Stimulated activated CD4-positive, alpha-beta T cell treated with anti-CD3 and anti-CD28 coated beads, Interleukin-2, amount 100 ng/mL, for 24 hours (primary cell): ENCODE results near the gene PPCS.
A peak's percentile ranks its signal among the peaks of the same experiment; 100 is the strongest.

Source experiments
- DNase-seq, 2 donors: peaks; one replicate each; pipeline ENCODE4 v3.0.0-alpha.2; 2020

PPCS gene

DNA sequence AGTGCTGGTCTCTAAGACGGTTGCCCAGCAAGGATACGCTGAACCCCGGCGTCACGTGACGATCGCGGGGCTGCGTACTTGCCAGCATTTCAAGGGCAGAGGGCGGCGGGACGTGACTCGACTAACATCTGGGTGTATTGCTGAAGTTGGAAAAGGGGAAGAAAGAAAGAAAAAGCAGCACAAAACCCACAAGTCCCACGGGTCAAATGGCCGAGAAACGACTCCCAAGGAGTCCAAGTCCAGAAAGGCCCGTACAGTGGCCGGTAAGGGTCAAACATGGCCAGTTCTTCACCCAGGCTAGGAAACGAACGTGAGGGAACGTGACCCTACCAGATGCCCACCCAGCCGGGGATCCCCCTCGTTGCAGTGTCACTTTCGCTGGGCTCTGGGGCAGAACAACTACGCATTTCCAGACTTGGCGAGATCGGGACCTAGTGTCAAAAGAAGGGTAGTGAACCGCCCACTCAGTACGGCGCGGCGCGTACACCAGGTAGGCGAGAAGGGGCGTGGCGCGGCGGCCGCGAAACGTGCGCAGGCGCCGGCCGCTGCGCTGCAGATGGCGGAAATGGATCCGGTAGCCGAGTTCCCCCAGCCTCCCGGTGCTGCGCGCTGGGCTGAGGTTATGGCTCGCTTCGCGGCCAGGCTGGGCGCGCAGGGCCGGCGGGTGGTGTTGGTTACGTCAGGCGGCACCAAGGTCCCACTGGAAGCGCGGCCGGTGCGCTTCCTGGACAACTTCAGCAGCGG, at the start of gene PPCS, which contains the start of gene ZMYND12:
PPCS (plus strand) TSS at position 534 of the 744 bp plus-strand sequence; CDS start at position 557, 23 bp downstream.
ZMYND12 (minus strand) TSS at position 13 of the 744 bp plus-strand sequence. CDS start 25 bp downstream, outside the sequence.
- peak; percentile 93 to 95 for DNase-seq

DNA sequence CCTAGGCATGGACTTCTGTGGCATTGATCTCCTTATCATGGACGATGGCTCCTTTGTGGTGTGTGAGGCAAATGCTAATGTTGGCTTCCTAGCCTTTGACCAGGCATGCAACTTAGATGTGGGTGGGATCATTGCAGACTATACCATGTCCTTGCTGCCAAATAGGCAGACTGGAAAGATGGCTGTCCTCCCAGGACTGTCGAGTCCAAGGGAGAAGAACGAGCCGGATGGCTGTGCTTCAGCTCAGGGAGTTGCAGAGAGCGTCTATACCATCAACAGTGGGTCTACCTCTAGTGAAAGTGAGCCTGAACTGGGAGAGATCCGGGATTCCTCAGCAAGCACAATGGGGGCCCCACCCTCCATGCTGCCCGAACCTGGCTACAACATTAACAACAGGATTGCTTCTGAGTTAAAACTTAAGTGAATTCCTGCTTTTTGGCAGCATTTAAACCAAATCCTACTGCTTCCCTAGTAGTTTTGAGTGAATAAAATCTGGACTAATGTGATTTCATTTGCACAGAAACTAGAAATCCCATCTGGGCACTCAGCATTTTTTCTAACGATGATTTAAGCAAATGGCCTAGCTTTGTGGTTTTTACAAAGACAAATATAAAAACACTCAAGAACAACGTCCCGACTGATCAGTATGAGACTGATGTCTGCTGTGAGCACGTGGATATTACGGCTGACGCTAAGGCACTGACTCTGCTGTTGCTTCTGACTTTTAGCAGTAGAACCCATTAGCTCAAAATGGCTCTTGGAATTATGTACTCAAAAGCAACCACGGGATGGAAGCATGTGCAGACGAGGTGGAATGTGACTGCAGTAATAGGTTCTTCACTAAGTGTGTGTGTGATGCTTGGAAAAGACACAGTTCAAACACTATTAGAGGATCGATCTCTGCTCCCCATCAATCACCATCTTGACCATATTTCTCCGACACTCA, 41.5 kb upstream of the PPCS start:
- DNase-seq = no peak

DNA sequence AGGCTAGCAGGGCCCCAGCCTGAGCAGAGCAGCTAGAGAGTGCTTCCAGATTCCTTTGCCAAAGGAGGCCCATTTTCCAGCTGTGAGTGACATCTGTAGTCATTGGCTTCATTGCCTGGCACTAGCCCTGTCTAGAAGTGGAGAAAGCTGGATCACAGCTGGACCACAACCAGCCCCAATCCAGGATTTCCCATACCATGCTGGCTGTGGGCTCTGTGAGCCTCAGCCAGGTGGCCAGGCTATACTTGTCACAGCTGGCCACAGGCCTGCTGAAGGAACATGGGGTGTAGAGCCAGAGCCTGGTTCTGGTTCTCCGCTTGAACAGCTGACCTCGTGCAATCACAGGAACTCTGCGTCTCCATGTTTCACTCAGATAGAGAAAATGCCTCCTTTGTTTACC, 39.2 kb upstream of the PPCS start:
- no peak for DNase-seq

DNA sequence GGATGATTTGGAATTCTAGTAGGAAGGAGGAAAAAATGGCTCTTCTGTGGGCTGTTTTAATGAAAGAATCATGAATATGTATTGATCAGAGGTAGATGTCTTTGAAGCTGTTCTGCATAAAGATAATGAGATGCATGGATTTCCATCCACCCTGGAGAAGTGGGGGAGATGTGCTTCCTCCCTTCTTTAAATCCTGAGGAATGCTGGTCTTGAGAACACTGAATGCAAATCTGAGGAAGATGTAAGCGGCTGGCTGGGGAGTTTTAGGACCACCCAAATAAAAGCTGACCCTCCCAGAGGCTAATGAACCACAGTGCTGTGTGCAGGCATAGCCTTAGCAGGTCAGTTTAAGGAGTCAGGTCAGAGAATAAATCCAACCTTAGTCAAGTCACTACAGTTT, 37.8 kb upstream of the PPCS start:
- no peak for DNase-seq

GRCh38 chr1:42419126-42419821, 37.1 kb upstream of the PPCS start:
- DNase-seq = no peak

DNA sequence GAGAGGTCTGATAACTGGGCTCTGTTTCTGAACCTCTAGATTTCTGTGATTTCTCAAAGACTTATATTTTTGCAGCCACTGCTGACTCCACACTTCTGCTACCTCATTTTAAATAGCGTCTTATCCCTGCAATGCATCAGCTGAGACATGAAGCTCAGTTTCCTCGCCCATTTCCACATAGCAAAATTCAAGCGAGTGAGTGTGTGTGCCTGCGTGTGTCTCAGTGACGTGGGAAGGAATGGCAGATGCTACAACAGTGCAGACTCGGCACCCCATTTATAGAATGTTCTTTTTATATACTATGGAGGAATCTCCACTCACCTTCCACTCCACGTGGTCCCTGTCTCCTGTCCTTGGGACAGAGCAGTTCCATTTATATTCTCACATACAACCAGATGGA, 36.2 kb upstream of the PPCS start:
- DNase-seq = no peak

DNA sequence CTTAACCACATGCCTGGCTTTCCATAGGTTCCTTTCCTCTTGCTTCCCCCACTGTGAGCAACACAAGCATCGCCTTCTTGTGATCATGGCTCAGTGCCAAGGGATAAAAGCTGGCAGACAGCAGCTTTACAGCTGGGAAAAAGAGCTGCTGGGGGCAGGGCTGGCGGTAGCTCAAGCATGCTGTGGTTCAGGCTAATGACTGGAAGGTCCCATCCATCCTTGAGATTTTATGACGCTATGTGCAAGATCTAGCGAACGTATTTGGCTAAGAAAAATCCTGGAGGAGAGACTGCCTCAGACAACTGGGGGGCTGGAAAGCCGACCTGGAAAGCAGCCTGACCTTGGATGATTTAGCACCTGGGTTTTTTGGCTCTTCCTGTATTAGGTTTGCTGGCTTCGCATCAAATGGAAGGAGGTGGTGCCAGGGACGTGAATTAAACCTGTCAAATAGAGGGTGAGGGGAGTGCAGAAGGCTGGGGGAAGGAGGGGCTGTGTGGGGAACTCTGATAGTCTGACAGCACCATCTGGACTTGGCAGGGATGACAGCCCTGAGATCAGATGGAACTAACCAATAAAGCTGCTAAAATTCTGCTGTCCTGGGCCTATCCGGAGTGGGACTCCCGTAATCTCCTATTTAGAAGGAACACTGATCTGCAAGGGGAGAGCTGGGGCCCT, 35.3 kb upstream of the PPCS start:
- no peak for DNase-seq

DNA sequence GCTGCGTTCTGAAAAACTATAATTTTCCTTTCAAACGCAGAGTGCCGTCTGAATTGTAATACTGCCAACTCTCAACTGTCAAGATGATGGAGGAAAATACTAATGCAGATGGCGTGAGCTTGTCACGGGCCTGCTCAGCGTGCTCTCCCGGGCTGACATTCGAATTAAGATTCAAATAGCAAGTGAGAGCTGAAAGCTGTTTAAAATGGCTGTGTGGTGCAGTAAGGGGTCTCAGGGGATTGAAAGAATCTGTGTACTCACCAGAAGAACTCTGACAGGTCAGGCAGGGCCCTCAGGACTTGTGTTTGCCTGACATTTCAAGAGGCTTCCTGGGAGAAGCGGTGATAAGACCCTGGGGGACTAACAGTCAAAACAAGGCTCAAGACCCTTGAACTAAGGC, 33.6 kb upstream of the PPCS start:
- DNase-seq = no peak

GRCh38 chr1:42423681-42424080, 32.7 kb upstream of the PPCS start:
- DNase-seq = no peak

DNA sequence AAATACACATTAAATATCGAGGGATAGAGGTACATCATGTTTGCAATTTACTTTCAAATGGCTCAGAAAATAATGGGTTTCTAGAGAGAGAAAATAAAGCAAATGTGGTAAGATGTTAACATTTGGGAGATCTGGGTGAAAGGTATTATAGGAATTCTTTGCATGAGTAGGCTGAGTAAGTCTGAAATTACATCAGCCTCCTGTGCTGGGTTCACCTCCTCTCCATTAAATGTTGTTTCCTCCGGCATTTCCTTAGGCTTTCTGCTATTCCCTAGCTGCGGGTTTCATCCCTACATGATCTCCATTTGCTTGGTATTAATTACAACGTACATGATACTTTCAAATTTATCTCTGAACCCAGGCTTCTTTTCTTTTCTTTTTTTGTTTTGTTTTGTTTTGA, 32.1 kb upstream of the PPCS start:
- DNase-seq = no peak

DNA sequence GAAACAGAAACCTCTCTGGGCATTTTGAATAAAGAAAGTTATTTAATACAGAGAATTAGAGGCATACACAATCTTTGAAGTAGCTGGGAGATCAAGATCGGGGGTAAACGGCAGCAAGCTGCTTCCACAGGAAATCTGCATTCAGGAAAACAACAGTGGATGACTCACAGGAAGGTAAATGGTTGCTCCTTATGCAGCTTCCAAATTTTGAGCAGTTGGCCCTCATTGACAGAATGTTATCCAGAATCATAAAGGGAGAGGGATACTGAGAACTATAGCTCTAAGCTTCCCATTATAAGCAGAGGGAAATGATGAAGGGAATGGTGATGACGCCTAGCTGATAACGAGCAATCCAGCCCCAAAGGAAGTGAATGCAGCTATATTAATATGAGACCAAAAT, 29.1 kb upstream of the PPCS start:
- DNase-seq = no peak

DNA sequence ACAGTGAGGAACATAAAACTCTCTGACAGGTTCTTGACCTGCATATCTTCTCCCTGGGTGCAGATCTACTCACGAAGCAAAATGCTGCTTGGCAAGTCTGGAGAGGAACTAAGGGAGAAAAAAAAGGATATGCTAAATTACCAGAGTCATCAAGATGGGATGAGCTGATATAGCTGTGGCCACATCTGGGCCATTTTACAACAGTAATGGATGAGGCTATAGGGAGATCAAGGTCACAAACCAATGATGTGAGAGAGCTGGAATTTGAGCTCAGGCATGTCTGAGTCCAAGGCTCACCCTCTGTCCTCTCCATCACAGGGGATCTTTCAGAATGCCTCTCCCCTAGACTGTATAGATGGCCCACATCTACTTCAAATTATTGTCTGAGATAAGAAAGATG, 26.7 kb upstream of the PPCS start:
- DNase-seq = no peak

DNA sequence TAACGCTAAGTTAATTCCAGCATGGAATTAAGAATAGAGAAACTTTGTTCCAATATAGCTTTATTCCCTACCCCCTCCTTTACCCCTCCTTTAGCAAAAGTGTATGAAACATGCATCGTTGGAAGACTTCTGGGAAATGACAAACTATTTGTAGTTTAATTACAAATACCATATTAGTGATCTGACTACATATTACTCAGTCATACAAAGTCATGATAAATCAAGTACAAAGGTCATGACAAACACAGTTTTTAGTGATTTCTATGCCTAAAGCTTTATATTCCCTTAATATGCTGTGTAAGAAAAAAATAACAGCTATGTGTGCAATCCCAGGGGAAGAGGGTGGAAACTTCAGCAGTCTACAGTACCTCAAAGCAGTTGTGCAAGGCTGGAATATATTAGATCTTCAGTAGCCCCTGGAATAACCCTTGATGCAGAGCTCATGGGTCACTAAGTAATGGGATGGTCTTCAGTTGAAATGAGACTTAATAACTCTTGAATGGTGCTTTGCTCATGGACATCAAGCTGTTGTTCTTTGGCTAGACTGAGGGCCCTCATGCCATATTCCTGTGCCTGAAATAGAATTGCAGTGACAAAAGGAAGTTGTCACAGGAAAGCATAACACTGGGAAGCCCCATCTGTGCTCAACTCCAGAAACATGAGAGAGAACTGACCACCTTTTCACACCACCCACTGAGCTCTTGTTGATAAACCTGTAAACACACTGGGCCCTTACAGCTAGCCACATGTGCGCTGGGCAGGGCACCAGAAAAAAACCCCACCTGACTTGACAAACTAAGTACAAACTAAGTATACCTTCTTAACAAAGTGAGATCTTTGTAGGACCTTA, 25.8 kb upstream of the PPCS start:
- DNase-seq = no peak

GRCh38 chr1:42431514-42431913, 24.8 kb upstream of the PPCS start:
- DNase-seq = no peak

DNA sequence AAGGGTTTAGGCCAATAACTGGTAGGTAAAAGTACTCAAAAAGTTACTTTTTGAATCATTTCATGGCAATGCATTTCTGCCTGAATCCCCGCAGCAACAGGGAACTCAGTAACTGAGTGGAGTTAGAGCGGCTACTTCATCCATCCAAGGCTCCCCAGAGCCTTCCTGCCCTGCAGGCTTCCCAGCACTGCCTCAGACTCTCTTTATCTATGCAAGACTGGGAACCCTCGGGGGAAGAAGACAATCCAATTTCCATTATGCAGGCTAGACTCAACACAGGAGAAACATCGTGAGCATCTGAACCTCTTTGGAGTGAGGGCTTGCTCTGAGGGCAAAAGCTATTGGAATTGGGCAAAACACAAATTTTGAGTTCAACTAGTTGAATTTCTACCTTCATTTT, 23.6 kb upstream of the PPCS start:
- no peak for DNase-seq

GRCh38 chr1:42433369-42433768, 23.0 kb upstream of the PPCS start:
- no peak for DNase-seq

- no peak for DNase-seq
These were observed 22.0 kb upstream of the PPCS start for GRCh38 chr1:42434340-42434739.

GRCh38 chr1:42439940-42440339, 16.4 kb upstream of the PPCS start:
- DNase-seq = no peak

DNA sequence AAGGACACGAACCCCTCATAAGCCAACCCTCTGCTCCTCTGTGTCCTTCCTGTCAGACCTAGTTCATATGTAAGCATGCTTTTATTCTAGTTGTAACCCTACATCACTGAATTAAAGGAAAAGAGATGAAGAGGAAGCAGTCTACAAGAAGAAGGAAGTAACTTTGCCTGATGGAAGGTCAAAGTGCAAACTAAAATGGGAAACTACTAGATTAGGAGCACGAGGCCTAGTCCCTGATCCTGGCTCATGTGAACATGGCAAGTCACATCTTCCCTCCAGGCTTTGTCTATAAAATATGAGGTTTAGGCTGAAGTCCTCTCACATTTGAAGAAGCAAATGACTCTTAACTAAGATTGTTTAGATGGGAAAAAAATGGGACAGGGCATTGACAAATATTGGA, 13.7 kb upstream of the PPCS start:
- DNase-seq = no peak

GRCh38 chr1:42449256-42449655, 7.1 kb upstream of the PPCS start:
- DNase-seq = no peak

- DNase-seq = no peak
These were observed 6.3 kb upstream of the PPCS start for GRCh38 chr1:42450061-42450460.

GRCh38 chr1:42453386-42453785, 3.0 kb upstream of the PPCS start:
- no peak for DNase-seq
